Lung (tissue), 12 donors: ENCODE measurements around the gene AQP11. TPM values are rescaled to one million over a fixed set of nuclear protein-coding genes. Genes with fewer than 3 reads are reported as not detected.

Experiments used
- ATAC-seq: fragments of 200-7000 bp; cut with Tn5 transposase; one replicate; pipeline ENCODE4 v1.9.1; 2020; ENCODE audit warnings: moderate number of reproducible peaks; ENCODE audit not compliant: insufficient read depth, low FRiP score
- DNase-seq, 3 donors: peaks; one replicate each; pipeline ENCODE4 v3.0.0-alpha.2; 2013 to 2017
- H3K27ac ChIP-seq, 2 donors: one replicate each; pipeline ENCODE4 v1.5.1; 2013; ENCODE audit warnings: mild to moderate bottlenecking in 2 of 2, moderate library complexity in 2 of 2, control low read depth in 1 of 2, inconsistent platforms in 1 of 2, low read depth in 1 of 2, low read length in 1 of 2
- H3K27me3 ChIP-seq, 3 donors: one replicate each; pipeline ENCODE4 v1.5.1; 2013; ENCODE audit warnings: low read length in 2 of 3; ENCODE audit not compliant: control insufficient read depth in 3 of 3, insufficient read depth in 3 of 3
- H3K36me3 ChIP-seq, 4 donors: one replicate each; pipeline ENCODE4 v1.5.1; 2013; ENCODE audit warnings: low read length in 4 of 4, mild to moderate bottlenecking in 1 of 4, moderate library complexity in 1 of 4; ENCODE audit not compliant: control insufficient read depth in 4 of 4, insufficient read depth in 4 of 4
- H3K4me1 ChIP-seq, 5 donors: one replicate each; pipeline ENCODE4 v1.5.1; 2013; ENCODE audit warnings: low read length in 5 of 5, mild to moderate bottlenecking in 2 of 5, moderate library complexity in 1 of 5; ENCODE audit not compliant: control insufficient read depth in 5 of 5, insufficient read depth in 5 of 5
- H3K4me3 ChIP-seq: one replicate; pipeline ENCODE4 v1.5.1; 2013; ENCODE audit warnings: mild to moderate bottlenecking, control low read depth, moderate library complexity
- H3K9ac ChIP-seq, 2 donors: one replicate each; pipeline ENCODE4 v1.5.1; 2013; ENCODE audit warnings: low read length in 2 of 2, control low read depth in 1 of 2; ENCODE audit not compliant: insufficient read depth in 1 of 2
- H3K9me3 ChIP-seq, 4 donors: one replicate each; pipeline ENCODE4 v1.5.1; 2013; ENCODE audit warnings: low read length in 3 of 4, mild to moderate bottlenecking in 1 of 4, moderate library complexity in 1 of 4; ENCODE audit not compliant: control insufficient read depth in 4 of 4, insufficient read depth in 3 of 4
- CTCF ChIP-seq: IDR thresholded peaks from 2 replicates; pipeline ENCODE4 v1.5.1; 2012; ENCODE audit warnings: mild to moderate bottlenecking; ENCODE audit errors: control extremely low read depth, extremely low read depth
- WGBS, 2 donors: extraction: QIAGEN DNeasy Blood & Tissue Kit; methylation state at CpG; one replicate each; pipeline ENCODE4 v1.1.7; 2013; 5-methylcytosine and 5-hydroxymethylcytosine counted together
- polyA plus RNA-seq, 2 donors: library from polyadenylated mRNA; stranded (reverse); fragments of 200-250 nt; gene quantifications; one replicate each; pipeline ENCODE4 v1.2.1, GENCODE V29; 2013
- total RNA-seq, 2 donors: library from RNA; depleted of rRNA in 1 of 2; stranded (reverse); fragments of >200 nt in 1 of 2; gene quantifications; one replicate each; pipeline ENCODE4 v1.2.1, GENCODE V29; 2014 to 2021
- donor health status: control.
- donor health status: control.
- donor health status: Bipolar disorder and iron deficiency.
- donor health status: healthy.
- donor health status: DM: yes; HTN: yes; CAD: no.

The AQP11 gene
- total and polyA plus RNA-seq, 4 donors: 0.17 to 0.74 (median 0.40) TPM

- no peak for ATAC-seq
- TF ChIP-seq CTCF: no peak
- H3K4me3 ChIP-seq: no peak overlapping the region
- H3K9ac ChIP-seq: no peak overlapping the region
- H3K36me3 ChIP-seq: no peaks in the 10 kb centered on the region
- DNase-seq: peak in 2 of 3 donors; percentile 21 to 32
- H3K27ac ChIP-seq: no peak overlapping the region
- no peaks in the 10 kb centered on the region for H3K4me1 ChIP-seq
- peaks cover 0 to 8% (median 0%) of the 10 kb centered on the region in 4 donors for H3K9me3 ChIP-seq
- 80 to 95% methylated on average over 5 of the region's 5 CpGs for WGBS, 2 donors
- no peaks in the 10 kb centered on the region for H3K27me3 ChIP-seq
Observed at GRCh38 chr11:77580712-77581337, 8.9 kb upstream of the AQP11 start.

- H3K9ac ChIP-seq: peak overlapping the region; percentile 42 to 78
- peaks cover 0 to 2% (median 0%) of the 10 kb centered on the region in 4 donors for H3K9me3 ChIP-seq
- 2 to 3% methylated on average over 19 of the region's 19 CpGs for WGBS, 2 donors
- H3K4me1 ChIP-seq: peaks cover 0 to 14% (median 2%) of the 10 kb centered on the region in 5 donors
- TF ChIP-seq CTCF: no peak
- peak overlapping the region; percentile 50 for H3K4me3 ChIP-seq
- H3K27ac ChIP-seq: peak overlapping the region in 1 of 2 donors; percentile 68
- no peak for DNase-seq
- no peaks in the 10 kb centered on the region for H3K27me3 ChIP-seq
- no peaks in the 10 kb centered on the region for H3K36me3 ChIP-seq
- no peak for ATAC-seq
Observed at GRCh38 chr11:77589181-77589520, 602 bp upstream of the AQP11 start.

- Histone ChIP-seq H3K27me3 (no peaks in the 10 kb centered on the region), H3K9ac (peak overlapping the region in 1 of 2 donors; percentile 61), H3K4me3 (peak overlapping the region; percentile 50), H3K9me3 (peaks cover 0 to 2% (median 0%) of the 10 kb centered on the region in 4 donors), H3K27ac (no peak overlapping the region), H3K36me3 (no peaks in the 10 kb centered on the region), H3K4me1 (peaks cover 0 to 14% (median 2%) of the 10 kb centered on the region in 5 donors)
- ATAC-seq: peak; percentile 8
- DNase-seq: peak; percentile 41 to 52 (median 46)
- WGBS, 2 donors: 10 to 12% methylated on average over 31 of the region's 31 CpGs
- TF ChIP-seq CTCF: no peak
Observed at GRCh38 chr11:77590194-77590782, 535 bp downstream of the AQP11 start.
